PFSK-1 (cell line): ENCODE measurements around the gene SUPT3H.

Source experiments
- FOXP2 ChIP-seq: optimal IDR thresholded peaks from 2 replicates; pipeline ENCODE3; 2011; ENCODE audit warnings: borderline replicate concordance, control low read depth, inconsistent platforms; ENCODE audit not compliant: insufficient read depth; ENCODE audit errors: extremely low read length, extremely low read depth
- POLR2AphosphoS5 ChIP-seq: IDR thresholded peaks from 2 replicates; pipeline ENCODE4 v1.6.1; 2012; ENCODE audit warnings: low read depth, mild to moderate bottlenecking, control low read depth, low read length, moderate library complexity
- SIN3A ChIP-seq: IDR thresholded peaks from 2 replicates; pipeline ENCODE4 v1.6.1; 2012; ENCODE audit warnings: mild to moderate bottlenecking, low read length, moderate library complexity, borderline replicate concordance; ENCODE audit not compliant: insufficient read depth
- TAF1 ChIP-seq: IDR thresholded peaks from 2 replicates; pipeline ENCODE4 v1.6.1; 2012; ENCODE audit warnings: low read length, control low read depth, borderline replicate concordance; ENCODE audit not compliant: insufficient read depth
- TF ChIP-seq, protein P1 (sequence below), 2 experiments: IDR thresholded peaks; 2 replicates each; pipeline versions ENCODE4 v1.6.1 to v1.8.0; 2011 to 2012; ENCODE audit warnings: low read depth in 2 of 2, low read length in 2 of 2, control low read depth in 1 of 2, inconsistent platforms in 1 of 2, mild to moderate bottlenecking in 1 of 2, moderate library complexity in 1 of 2; ENCODE audit not compliant: insufficient read depth in 1 of 2

SUPT3H gene

DNA sequence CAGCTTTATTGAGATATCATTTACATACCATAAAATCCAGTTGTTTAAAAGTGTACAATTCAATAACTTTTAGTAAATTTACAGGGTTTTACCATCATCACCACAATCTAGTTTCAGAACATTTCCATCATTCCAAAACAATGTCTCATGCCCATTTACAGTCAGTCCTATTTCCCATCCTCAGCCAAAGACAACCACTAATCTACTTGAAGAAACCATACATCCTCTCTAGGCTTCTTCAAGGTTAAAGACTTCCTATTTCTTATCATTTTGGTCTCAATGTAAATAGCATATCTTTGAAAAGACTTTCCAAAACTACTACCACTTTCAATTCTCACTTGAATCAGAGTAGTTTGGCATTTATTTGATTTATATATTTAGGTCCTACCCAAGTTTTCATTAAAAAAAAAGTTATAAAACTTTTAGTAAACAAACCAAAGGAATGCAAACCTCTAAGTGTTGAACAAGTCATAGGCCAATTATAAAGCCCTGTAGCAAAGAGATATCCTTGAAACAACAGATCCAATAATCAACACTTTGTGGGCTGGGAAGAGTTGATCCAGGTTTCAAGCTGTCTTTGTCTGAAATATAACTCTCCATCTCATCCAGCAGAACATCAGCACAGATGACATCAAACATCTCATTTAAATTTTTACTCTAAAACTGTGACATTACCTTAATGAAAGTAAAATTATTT lies 260.9 kb downstream of the SUPT3H start:
- no peak for TF ChIP-seq SIN3A
- TF ChIP-seq TAF1: no peak
- no peak for TF ChIP-seq FOXP2
- TF ChIP-seq POLR2AphosphoS5: no peak
- TF ChIP-seq, protein P1, sequence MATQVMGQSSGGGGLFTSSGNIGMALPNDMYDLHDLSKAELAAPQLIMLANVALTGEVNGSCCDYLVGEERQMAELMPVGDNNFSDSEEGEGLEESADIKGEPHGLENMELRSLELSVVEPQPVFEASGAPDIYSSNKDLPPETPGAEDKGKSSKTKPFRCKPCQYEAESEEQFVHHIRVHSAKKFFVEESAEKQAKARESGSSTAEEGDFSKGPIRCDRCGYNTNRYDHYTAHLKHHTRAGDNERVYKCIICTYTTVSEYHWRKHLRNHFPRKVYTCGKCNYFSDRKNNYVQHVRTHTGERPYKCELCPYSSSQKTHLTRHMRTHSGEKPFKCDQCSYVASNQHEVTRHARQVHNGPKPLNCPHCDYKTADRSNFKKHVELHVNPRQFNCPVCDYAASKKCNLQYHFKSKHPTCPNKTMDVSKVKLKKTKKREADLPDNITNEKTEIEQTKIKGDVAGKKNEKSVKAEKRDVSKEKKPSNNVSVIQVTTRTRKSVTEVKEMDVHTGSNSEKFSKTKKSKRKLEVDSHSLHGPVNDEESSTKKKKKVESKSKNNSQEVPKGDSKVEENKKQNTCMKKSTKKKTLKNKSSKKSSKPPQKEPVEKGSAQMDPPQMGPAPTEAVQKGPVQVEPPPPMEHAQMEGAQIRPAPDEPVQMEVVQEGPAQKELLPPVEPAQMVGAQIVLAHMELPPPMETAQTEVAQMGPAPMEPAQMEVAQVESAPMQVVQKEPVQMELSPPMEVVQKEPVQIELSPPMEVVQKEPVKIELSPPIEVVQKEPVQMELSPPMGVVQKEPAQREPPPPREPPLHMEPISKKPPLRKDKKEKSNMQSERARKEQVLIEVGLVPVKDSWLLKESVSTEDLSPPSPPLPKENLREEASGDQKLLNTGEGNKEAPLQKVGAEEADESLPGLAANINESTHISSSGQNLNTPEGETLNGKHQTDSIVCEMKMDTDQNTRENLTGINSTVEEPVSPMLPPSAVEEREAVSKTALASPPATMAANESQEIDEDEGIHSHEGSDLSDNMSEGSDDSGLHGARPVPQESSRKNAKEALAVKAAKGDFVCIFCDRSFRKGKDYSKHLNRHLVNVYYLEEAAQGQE (IDR thresholded peaks at IDR 0.05; ENCODE audit: insufficient read depth in 1 of 2, low read depth in 2 of 2, low read length in 2 of 2): no peak

DNA sequence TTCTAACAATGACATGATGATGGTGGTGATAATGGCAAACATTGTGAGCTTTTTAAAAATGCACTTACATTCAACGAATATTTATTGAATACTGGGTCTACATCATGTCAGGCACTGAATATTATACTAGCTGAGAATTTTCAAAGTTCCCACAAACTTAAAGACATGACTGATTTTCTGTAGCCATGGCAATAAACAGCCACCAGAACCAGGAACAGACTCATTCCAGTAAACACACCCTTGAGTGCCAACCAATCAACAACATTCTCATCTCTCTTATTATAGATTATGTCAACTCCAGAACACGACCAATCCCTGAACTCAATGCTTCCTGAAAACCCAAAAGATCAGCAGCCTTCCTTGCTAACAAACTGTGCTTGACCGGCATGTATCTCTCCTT lies 262.0 kb downstream of the SUPT3H start:
- TF ChIP-seq, protein P1 (IDR thresholded peaks at IDR 0.05; ENCODE audit: insufficient read depth in 1 of 2, low read depth in 2 of 2, low read length in 2 of 2): no peak
- TF ChIP-seq POLR2AphosphoS5 (no peak), TAF1 (no peak), FOXP2 (no peak), SIN3A (no peak)

DNA sequence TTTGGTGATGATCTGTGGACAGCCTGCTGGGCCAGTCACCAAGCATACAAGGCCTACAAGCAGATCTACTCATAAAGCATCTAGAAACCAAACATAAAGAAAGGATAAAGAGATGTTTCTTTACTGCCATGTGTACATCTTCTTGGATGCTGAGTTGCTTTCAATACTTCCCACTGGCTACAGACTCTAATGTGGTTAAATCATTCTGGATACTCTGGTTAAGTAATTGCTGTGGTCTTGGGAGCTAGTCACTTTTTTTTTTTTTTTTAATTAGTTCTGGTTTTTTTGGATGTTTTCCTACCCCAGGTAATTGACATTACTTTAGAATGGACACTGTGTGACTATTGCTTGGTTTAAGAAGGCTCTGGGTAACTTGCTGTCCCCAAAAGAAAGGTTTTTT lies 265.0 kb downstream of the SUPT3H start:
- TF ChIP-seq, protein P1 (IDR thresholded peaks at IDR 0.05; ENCODE audit: insufficient read depth in 1 of 2, low read depth in 2 of 2, low read length in 2 of 2): no peak
- TF ChIP-seq FOXP2 (no peak), POLR2AphosphoS5 (no peak), TAF1 (no peak), SIN3A (no peak)

DNA sequence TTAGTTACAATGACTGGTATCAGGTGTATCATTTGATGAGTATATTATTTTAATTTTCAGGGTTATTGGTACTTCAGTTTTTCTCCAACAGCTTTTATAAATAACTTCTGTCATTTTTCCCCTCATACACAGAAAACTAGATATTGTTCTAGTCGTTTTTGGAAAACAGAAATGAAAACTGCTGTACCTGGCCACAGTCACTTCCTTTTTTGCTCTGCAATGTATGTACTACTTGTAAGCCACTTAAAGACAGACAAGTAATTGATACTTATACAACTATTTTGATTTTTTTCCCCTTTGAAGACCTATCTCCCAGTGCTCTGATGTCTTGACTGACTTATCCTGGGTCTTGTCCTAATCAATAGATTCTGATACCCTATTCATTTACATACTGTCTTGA lies 268.2 kb downstream of the SUPT3H start:
- TF ChIP-seq POLR2AphosphoS5: no peak
- no peak for TF ChIP-seq FOXP2
- TF ChIP-seq, protein P1 (IDR thresholded peaks at IDR 0.05; ENCODE audit: insufficient read depth in 1 of 2, low read depth in 2 of 2, low read length in 2 of 2): no peak
- TF ChIP-seq TAF1: no peak
- no peak for TF ChIP-seq SIN3A

DNA sequence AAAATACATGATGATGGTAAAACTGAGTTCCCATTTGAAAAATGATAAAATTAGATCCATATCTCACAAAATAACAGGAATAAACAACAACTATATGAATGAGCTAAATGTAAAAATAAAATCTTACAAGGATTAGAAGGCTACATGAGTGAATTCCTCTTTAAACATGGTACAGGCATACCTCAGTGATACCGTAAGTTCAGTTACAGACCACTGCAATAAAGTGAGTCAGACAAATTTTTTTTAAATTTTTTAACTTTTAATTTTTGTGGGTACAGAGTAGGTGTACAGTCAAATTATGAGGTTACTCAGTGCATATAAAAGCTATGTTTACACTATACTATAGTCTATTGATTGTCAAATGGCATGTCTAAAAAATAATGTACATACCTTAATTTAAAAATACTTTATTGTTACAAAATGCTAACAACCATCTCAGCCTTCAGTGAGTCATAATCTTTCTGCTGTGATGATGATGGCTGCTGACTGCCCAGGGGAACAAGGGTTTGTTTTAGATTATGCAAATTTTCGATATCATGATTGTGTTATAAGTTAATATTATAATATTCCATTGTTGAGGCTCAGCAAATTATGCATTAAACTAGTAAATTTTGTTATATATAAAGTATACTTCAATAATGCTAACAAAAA lies 272.4 kb downstream of the SUPT3H start:
- TF ChIP-seq, protein P1 (IDR thresholded peaks at IDR 0.05; ENCODE audit: insufficient read depth in 1 of 2, low read depth in 2 of 2, low read length in 2 of 2): no peak
- TF ChIP-seq FOXP2 (no peak), SIN3A (no peak), POLR2AphosphoS5 (no peak), TAF1 (no peak)
